NCI-H2081 (cell line): ENCODE measurements around the gene C1RL.

ENCODE experiments used
- DNase-seq, 2 experiments: peaks; one replicate each; lab custom pipeline; 2025; lab: John Stamatoyannopoulos, UW

Gene C1RL

GRCh38 chr12:7092229-7092985, 16.6 kb downstream of the C1RL start, which contains the start of gene C1R:
Gene C1R, minus strand, starts transcription at chr12:7092445. Its CDS starts 57 bp downstream, at chr12:7092388.
- DNase-seq, result peak; percentile 43 to 64

GRCh38 chr12:7091660-7092228, 17.3 kb downstream of the C1RL start:
- no peak for DNase-seq

- no peak for DNase-seq
Observed at GRCh38 chr12:7091171-7091570, 17.8 kb downstream of the C1RL start.

- DNase-seq, result no peak
Observed at GRCh38 chr12:7090222-7090998, 18.6 kb downstream of the C1RL start.

- no peak for DNase-seq
Observed at GRCh38 chr12:7089196-7089871, 19.7 kb downstream of the C1RL start.

- no peak for DNase-seq
Observed at GRCh38 chr12:7083125-7083524, 25.9 kb downstream of the C1RL start.

GRCh38 chr12:7081037-7081436, 28.0 kb downstream of the C1RL start:
- peak in 1 of 2 experiments; percentile 10 for DNase-seq

- DNase-seq, result no peak
Observed at GRCh38 chr12:7079826-7080125, 29.2 kb downstream of the C1RL start.

- DNase-seq, result no peak
Observed at GRCh38 chr12:7078163-7078562, 30.9 kb downstream of the C1RL start.

GRCh38 chr12:7076493-7076892, 32.5 kb downstream of the C1RL start:
- DNase-seq, result no peak

- no peak for DNase-seq
Observed at GRCh38 chr12:7075939-7076338, 33.1 kb downstream of the C1RL start.

- DNase-seq, result no peak
Observed at GRCh38 chr12:7075518-7075917, 33.5 kb downstream of the C1RL start.

- DNase-seq, result peak in 1 of 2 experiments; percentile 32
Observed at GRCh38 chr12:7073946-7074345, 35.1 kb downstream of the C1RL start.

GRCh38 chr12:7072554-7072953, 36.5 kb downstream of the C1RL start:
- DNase-seq, result no peak

- no peak for DNase-seq
Observed at GRCh38 chr12:7072035-7072434, 37.0 kb downstream of the C1RL start.

- DNase-seq, result no peak
Observed at GRCh38 chr12:7069386-7069785, 39.6 kb downstream of the C1RL start.

GRCh38 chr12:7068994-7069346, 40.0 kb downstream of the C1RL start:
- DNase-seq, result no peak

GRCh38 chr12:7068240-7068993, 40.6 kb downstream of the C1RL start:
- no peak for DNase-seq

- no peak for DNase-seq
Observed at GRCh38 chr12:7067096-7067495, 41.9 kb downstream of the C1RL start.

GRCh38 chr12:7066596-7066995, 42.4 kb downstream of the C1RL start:
- DNase-seq, result no peak

- no peak for DNase-seq
Observed at GRCh38 chr12:7065073-7065623, 43.9 kb downstream of the C1RL start.

- no peak for DNase-seq
Observed at GRCh38 chr12:7064516-7064915, 44.5 kb downstream of the C1RL start.
